Measurements from ENCODE around the gene CPNE1.

The CPNE1 gene

DNA sequence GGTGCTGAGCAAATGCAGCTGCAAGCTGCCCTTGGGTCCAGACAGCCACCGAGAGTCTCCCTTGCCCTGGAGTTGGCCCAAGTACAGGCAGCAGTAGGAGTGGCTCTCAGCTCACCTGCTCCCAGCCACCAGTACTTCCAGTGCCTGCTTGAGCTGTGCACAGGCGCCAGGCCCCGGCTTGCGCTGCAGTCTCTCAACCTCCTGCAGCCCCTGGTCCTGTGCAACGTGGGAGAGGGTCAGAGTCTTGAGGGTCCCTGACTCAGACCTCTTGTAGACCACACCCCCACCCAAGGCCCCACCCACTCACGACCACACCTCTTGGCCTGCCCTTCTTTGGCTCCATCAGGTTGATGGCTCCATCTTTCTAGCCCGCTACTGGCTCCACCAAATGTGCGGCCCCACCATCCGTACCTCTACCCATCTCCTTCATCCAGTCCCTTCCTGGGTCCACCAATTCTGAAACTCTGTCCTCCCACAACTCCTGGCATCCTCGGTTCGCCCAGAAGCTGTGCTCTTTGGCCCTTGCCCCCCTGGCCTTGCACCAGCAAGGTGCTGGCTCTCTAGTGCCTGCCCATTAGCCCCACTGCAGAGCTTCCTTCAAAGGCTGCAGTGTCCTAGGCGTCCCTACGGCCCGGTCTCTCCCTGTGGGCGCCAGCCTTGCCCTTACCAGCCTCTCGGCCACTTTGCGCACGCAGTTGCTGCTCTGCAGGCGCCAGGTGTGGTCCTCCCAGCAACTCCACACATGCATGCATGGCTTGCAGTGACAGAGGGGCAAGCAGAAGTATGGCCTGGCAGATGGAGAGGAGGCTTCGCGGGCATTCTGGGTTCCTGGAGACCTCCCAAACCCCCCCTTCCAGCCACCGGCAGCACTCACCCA lies 65.6 kb downstream of the CPNE1 start:
- DNase-seq (ENCODE audit: insufficient read length, low spot score) (no peak), FAIRE-seq (no peak)
- no peak for TF ChIP-seq POLR2A (IDR thresholded peaks at IDR 0.05; ENCODE audit: low read depth, low read length)

DNA sequence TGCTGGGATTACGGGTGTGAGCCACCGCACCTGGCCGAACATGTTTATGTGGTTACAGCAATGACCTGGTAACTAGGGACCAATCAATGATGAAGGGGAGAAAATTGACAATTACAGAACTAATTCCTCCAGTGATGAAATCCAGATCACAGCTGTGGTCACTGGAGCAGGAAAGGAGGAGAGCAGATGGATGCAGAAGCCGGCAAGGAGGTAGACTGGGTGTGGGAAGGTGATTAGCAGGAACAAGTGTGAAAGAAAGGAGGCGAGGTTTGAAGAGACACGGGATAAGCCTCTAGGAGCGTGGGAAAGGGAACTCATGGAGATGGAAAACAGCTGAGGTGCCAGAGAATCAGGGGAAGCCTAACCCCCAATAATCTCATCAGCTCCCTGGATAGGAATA lies 66.2 kb downstream of the CPNE1 start:
- no peak for TF ChIP-seq POLR2A (IDR thresholded peaks at IDR 0.05; ENCODE audit: low read depth, low read length)
- FAIRE-seq (no peak), DNase-seq (ENCODE audit: insufficient read length, low spot score) (no peak)

GRCh38 chr20:35597186-35597585 lies 67.5 kb downstream of the CPNE1 start:
- FAIRE-seq = no peak
- no peak for DNase-seq (ENCODE audit: insufficient read length, low spot score)
- no peak for TF ChIP-seq POLR2A (IDR thresholded peaks at IDR 0.05; ENCODE audit: low read depth, low read length)

GRCh38 chr20:35595901-35596300 lies 68.8 kb downstream of the CPNE1 start:
- DNase-seq (ENCODE audit: insufficient read length, low spot score) (no peak), FAIRE-seq (no peak)
- no peak for TF ChIP-seq POLR2A (IDR thresholded peaks at IDR 0.05; ENCODE audit: low read depth, low read length)

GRCh38 chr20:35595456-35595855 lies 69.2 kb downstream of the CPNE1 start:
- DNase-seq (ENCODE audit: insufficient read length, low spot score) = no peak
- no peak for TF ChIP-seq POLR2A (IDR thresholded peaks at IDR 0.05; ENCODE audit: low read depth, low read length)
- no peak for FAIRE-seq

- DNase-seq (ENCODE audit: insufficient read length, low spot score) (no peak), FAIRE-seq (no peak)
- no peak for TF ChIP-seq POLR2A (IDR thresholded peaks at IDR 0.05; ENCODE audit: low read depth, low read length)
Measured at GRCh38 chr20:35592339-35592974, 72.2 kb downstream of the CPNE1 start.

DNA sequence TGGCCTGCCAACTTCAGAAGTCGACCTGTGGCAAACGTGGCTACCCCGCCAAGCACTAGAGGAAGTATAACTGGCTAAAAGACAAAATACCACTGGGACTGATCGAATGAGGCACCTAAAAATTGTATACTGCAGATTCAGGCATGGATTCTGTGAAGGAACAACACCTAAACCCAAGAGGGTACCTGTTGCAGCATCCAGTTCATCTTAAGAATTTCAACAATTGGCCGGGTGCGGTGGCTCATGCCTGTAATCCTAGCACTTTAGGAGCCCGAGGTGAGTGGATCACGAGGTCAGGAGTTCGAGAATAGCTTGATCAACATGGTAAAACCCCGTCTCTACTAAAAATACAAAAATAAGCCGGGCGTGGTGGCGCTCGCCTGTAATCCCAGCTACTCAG lies 76.3 kb downstream of the CPNE1 start:
- DNase-seq (ENCODE audit: insufficient read length, low spot score) (no peak), FAIRE-seq (no peak)
- TF ChIP-seq POLR2A (IDR thresholded peaks at IDR 0.05; ENCODE audit: low read depth, low read length) = no peak

DNA sequence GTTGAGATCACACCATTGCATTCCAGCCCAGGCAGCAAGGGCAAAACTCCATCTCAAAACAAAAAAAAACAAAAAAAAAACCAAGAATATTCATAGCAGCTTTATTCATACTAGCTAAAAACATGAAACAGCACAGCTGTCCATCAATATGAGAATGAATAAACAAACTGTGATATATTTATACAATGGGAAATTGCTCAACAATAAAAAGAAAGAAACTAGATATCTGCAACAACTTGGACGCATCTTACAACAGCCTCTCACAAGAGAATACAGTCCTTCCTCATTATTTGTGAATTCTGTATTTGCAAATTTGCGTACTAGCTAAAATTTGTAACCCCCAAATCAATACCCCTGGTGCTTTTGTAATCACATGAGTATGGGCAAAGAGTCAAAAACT lies 77.3 kb downstream of the CPNE1 start:
- no peak for TF ChIP-seq POLR2A (IDR thresholded peaks at IDR 0.05; ENCODE audit: low read depth, low read length)
- no peak for DNase-seq (ENCODE audit: insufficient read length, low spot score)
- FAIRE-seq = no peak

- DNase-seq (ENCODE audit: insufficient read length, low spot score) = no peak
- no peak for TF ChIP-seq POLR2A (IDR thresholded peaks at IDR 0.05; ENCODE audit: low read depth, low read length)
- FAIRE-seq = no peak
Measured at GRCh38 chr20:35586751-35587425, 77.8 kb downstream of the CPNE1 start.

- FAIRE-seq = no peak
- no peak for TF ChIP-seq POLR2A (IDR thresholded peaks at IDR 0.05; ENCODE audit: low read depth, low read length)
- no peak for DNase-seq (ENCODE audit: insufficient read length, low spot score)
Measured at GRCh38 chr20:35583636-35584560, 80.8 kb downstream of the CPNE1 start.

- no peak for TF ChIP-seq POLR2A (IDR thresholded peaks at IDR 0.05; ENCODE audit: low read depth, low read length)
- no peak for DNase-seq (ENCODE audit: insufficient read length, low spot score)
- no peak for FAIRE-seq
Measured at GRCh38 chr20:35582741-35583404, 81.8 kb downstream of the CPNE1 start.

DNA sequence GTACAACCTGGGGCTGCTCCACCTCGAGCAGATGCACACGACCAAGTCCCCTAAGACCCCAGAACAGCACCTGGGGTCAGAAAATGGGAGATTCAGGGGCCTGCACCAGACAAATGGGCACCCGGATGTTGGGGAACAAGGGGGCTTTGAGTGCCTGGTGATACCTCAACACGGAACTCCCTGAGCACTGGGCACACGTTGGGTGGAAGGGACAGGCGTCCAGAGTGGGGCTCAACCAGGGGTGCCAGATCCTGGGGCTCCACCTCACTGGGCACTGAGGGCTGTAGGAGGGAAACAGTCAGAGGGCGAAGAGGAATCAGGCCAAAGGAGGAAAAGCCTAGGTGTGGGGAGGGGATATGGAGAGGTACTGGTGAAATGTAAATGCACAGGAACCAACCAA lies 82.6 kb downstream of the CPNE1 start:
- FAIRE-seq = no peak
- no peak for DNase-seq (ENCODE audit: insufficient read length, low spot score)
- no peak for TF ChIP-seq POLR2A (IDR thresholded peaks at IDR 0.05; ENCODE audit: low read depth, low read length)

GRCh38 chr20:35579196-35579595 lies 85.5 kb downstream of the CPNE1 start:
- no peak for TF ChIP-seq POLR2A (IDR thresholded peaks at IDR 0.05; ENCODE audit: low read depth, low read length)
- FAIRE-seq = no peak
- no peak for DNase-seq (ENCODE audit: insufficient read length, low spot score)
